ENCODE measurements around the gene CD9.

- TF ChIP-seq POLR2AphosphoS5 (IDR thresholded peaks at IDR 0.05) (no peak), TAF1 (IDR thresholded peaks at IDR 0.05; ENCODE audit: low read depth) (no peak), EZH2 (IDR thresholded peaks at IDR 0.05; ENCODE audit: borderline replicate concordance, insufficient read depth, low read length, poor library complexity, severe bottlenecking) (no peak), CTCF (IDR thresholded peaks at IDR 0.05; ENCODE audit: poor library complexity, severe bottlenecking) (no peak)
These were observed 4.4 kb downstream of the CD9 start for GRCh38 chr12:6204533-6205143.
